Iris pigment epithelial cell (primary cell): ENCODE results near the gene SPECC1.
"Not testable (repeated sequence)": the region's sequence is repeated elsewhere in the genome, so short reads cannot be mapped to it uniquely, and the experiment has no call there.

Experiments used
- DNase-seq: peaks from one replicate; pipeline ENCODE4 v3.0.0-alpha.2; 2011; ENCODE audit warnings: low read depth

SPECC1 gene

GRCh38 chr17:20314834-20315233 lies 305.7 kb downstream of the SPECC1 start:
- no peak for DNase-seq

GRCh38 chr17:20315311-20315710 lies 306.2 kb downstream of the SPECC1 start:
- no peak for DNase-seq

DNA sequence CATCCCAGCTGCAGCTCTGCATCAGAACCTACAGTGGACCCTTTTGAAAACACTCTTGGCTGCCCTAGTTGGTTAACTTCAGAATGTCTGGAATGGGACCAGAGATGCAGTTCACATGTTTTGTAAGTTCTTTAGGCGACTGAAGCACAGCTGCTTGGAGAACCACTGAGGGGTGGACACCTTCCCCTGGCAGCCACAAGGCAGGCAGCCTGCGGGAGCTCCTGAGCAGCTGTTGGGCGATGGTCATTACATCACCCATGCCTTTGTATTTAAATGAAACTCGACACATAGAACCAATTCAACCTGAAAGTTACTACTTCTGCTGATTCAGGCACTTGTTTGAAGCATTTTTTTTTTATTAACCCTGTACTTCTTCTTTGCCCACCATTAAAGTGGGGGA lies 306.7 kb downstream of the SPECC1 start:
- DNase-seq, result peak; percentile 9

- peak; percentile 44 for DNase-seq
Observed at GRCh38 chr17:20320535-20321229, 311.5 kb downstream of the SPECC1 start.

DNA sequence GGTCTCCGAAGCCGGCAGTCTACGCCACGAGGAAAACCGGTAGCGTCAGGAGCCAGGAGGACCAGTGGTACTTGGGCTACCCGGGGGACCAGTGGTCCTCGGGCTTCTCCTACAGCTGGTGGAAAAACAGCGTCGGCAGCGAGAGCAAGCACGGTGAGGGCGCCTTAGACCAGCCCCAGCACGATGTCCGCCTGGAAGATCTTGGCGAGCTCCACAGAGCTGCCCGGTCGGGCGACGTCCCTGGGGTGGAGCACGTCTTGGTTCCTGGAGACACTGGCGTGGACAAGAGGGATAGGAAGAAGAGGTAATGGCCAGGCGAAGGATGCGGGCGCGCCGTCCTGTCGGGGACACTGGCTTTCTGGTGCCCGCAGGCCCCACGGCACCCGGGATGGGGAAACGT lies 312.2 kb downstream of the SPECC1 start:
- not testable (repeated sequence) for DNase-seq

DNA sequence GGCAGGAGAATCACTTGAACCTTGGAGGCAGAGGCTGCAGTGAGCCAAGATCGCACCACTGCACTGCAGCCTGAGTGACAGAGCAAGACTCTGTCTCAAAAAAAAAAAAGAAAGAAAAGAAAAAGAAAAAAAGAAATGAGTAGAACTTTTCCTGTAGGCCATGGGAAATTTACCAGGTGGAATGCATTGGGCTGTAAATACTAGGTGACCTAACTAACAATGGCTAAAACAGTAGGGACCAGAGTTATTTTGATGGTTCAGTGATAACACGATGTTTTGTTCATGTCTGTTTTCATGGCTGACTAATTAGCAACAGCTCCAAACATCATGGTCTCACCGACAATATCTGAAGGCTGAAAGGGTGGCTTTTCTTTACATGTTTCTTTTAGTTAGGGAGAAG lies 318.6 kb downstream of the SPECC1 start:
- not testable (repeated sequence) for DNase-seq

DNA sequence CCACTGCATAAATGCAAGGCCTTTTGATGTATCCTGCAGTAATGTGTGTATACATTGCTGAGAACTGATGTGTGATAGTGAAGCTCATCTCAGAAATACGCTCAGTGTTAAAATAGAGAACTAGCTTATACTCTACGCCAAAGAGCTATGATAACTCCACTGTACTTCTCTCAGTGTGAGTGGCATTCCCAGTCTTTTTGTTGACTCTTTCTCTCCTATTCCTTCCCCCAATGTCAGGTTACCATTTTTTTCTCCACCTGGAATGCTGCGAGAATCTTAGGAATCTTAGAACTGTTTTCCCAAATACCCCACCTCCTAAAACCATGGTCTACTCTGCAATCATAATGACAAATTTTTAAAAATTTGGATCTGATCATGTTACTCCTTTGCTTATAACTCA lies 342.2 kb downstream of the SPECC1 start:
- DNase-seq, result not testable (repeated sequence)

DNA sequence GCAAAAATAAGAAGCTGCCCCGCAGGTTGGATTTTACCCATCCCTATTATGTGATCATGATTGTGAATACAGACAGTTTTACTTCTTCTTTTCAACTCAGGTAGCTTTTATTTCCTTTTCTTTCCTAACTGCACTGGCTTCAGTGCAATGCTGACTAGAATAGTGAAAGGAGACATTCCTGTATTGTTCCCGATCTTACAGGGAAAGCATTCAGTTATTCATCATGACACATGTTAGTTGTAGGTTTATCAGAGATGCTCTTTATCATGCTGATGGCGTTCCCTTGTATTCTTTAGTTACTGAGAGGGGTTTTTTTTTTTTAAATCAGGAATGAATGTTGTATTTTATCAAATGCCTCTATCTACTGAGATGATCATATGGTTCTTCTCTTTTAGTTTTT lies 343.4 kb downstream of the SPECC1 start:
- DNase-seq, result not testable (repeated sequence)

- not testable (repeated sequence) for DNase-seq
Observed at GRCh38 chr17:20363846-20364245, 354.7 kb downstream of the SPECC1 start.
